GM19438 (cell line): ENCODE results near the gene XIRP2.

Experiments used
- ATAC-seq: cut with Tn5 transposase; IDR thresholded peaks from one replicate; pipeline ENCODE4 v1.9.1; 2021; ENCODE audit warnings: low read depth; ENCODE audit not compliant: unreplicated experiment

XIRP2 gene

GRCh38 chr2:166888180-166888579 lies at the start of gene XIRP2:
TSS of gene XIRP2 (plus strand) at chr2:166888480. CDS start at chr2:166903483, 15,003 bp downstream.
- no peak for ATAC-seq

GRCh38 chr2:166841152-166841551 lies 47.1 kb upstream of the XIRP2 start:
- ATAC-seq, result no peak

- ATAC-seq, result no peak
Observed at GRCh38 chr2:166841679-166842078, 46.6 kb upstream of the XIRP2 start.

- no peak for ATAC-seq
Observed at GRCh38 chr2:166844111-166844510, 44.2 kb upstream of the XIRP2 start.

GRCh38 chr2:166862468-166863132 lies 25.7 kb upstream of the XIRP2 start:
- no peak for ATAC-seq

GRCh38 chr2:166867874-166868514 lies 20.3 kb upstream of the XIRP2 start:
- ATAC-seq, result no peak

GRCh38 chr2:166870346-166870745 lies 17.9 kb upstream of the XIRP2 start:
- ATAC-seq, result no peak

- ATAC-seq, result no peak
Observed at GRCh38 chr2:166881177-166881576, 7.1 kb upstream of the XIRP2 start.

- no peak for ATAC-seq
Observed at GRCh38 chr2:166882851-166883250, 5.4 kb upstream of the XIRP2 start.

GRCh38 chr2:166891727-166892126 lies 3.4 kb downstream of the XIRP2 start:
- no peak for ATAC-seq

GRCh38 chr2:166892397-166892796 lies 4.1 kb downstream of the XIRP2 start:
- no peak for ATAC-seq

- ATAC-seq, result no peak
Observed at GRCh38 chr2:166895243-166895642, 7.0 kb downstream of the XIRP2 start.

GRCh38 chr2:166897666-166898065 lies 9.4 kb downstream of the XIRP2 start:
- no peak for ATAC-seq

- ATAC-seq, result no peak
Observed at GRCh38 chr2:166899676-166900075, 11.4 kb downstream of the XIRP2 start.

- ATAC-seq, result no peak
Observed at GRCh38 chr2:166900700-166901099, 12.4 kb downstream of the XIRP2 start.

GRCh38 chr2:166901336-166901735 lies 13.1 kb downstream of the XIRP2 start:
- ATAC-seq, result no peak

- ATAC-seq, result no peak
Observed at GRCh38 chr2:166916987-166917386, 28.7 kb downstream of the XIRP2 start.

GRCh38 chr2:166917415-166917814 lies 29.1 kb downstream of the XIRP2 start:
- no peak for ATAC-seq

- no peak for ATAC-seq
Observed at GRCh38 chr2:166921261-166921896, 33.1 kb downstream of the XIRP2 start.

- ATAC-seq, result no peak
Observed at GRCh38 chr2:166924967-166925366, 36.7 kb downstream of the XIRP2 start.

- ATAC-seq, result no peak
Observed at GRCh38 chr2:166926657-166927056, 38.4 kb downstream of the XIRP2 start.

- ATAC-seq, result no peak
Observed at GRCh38 chr2:166932032-166932431, 43.8 kb downstream of the XIRP2 start.
